ENCODE measurements around the gene WIZ. TPM values are rescaled to one million over a fixed set of nuclear protein-coding genes. Genes with fewer than 3 reads are reported as not detected.

WIZ gene
- total and polyA plus RNA-seq, 4 donors: 14.5 to 42.6 (median 23.3) TPM

GRCh38 chr19:15379999-15380647 lies 69.6 kb downstream of the WIZ start:
- TF ChIP-seq CTCF (IDR thresholded peaks at IDR 0.05; ENCODE audit: control extremely low read depth, extremely low read depth): no peak
- H3K9me3 ChIP-seq (ENCODE audit: control insufficient read depth in 4 of 4, insufficient read depth in 3 of 4, low read length in 3 of 4): no peaks in the 10 kb centered on the region
- 2 to 3% methylated on average over 37 to 56 of the region's 56 CpGs for WGBS, 2 donors

DNA sequence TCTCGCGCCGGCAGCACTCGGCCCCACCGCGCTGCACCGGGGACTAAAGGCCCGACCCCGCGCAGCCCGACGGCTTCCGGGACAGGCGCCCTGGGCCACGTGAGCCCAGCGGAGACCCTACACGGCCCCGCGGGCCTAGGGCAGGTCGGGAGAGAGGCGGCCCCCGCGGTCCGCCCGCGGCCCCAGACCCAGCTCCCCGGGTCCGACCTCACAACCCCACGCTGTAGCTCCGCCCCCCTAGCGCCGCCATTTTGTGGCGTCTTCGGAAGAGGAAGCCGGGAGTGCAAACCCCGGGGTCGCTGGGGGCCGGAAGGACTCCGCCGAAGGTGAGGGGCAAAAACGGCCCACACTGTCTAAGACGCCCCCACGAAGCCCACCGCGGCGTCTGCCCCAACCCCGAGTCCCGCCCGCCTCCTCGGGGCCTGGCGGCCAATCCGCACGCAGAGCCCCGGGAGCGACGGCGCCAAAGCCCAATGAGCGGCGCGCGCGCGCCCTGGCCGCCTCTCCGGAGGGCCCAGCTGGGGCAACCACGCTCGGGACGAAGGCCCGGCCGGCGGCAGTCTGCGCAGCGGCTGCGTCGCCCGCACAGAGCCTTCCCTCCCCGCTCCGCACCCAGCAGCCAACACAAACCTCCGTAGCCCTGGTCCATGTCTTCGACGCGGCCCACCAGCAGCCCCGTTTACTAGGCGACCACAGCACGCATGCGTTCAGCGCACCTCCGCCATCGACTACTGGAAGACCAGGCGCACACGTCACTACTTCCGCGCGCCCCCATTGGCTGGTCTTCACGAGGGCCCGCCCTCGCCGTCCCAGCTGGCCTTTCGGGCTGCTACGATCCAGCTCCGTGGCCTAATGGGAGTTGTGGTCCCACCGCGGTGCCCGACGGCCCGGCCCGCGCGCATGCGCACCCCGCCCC lies 70.4 kb downstream of the WIZ start, which contains the start of gene AKAP8:
TSS of gene AKAP8 (minus strand) at position 705 of the 916 bp plus-strand sequence. CDS start at position 649, 56 bp downstream.
- peaks cover 0 to 22% (median 17%) of the 10 kb centered on the region in 5 donors for H3K4me1 ChIP-seq (ENCODE audit: control insufficient read depth in 5 of 5, insufficient read depth in 5 of 5, low read length in 5 of 5)
- 0% methylated on average over 90 to 111 of the region's 111 CpGs for WGBS, 2 donors
- no peaks in the 10 kb centered on the region for H3K27me3 ChIP-seq (ENCODE audit: control insufficient read depth in 3 of 3, insufficient read depth in 3 of 3, low read length in 2 of 3)
- peak within 1 kb of the TSS; percentile 80 for H3K4me3 ChIP-seq
- DNase-seq (peak; percentile 99), ATAC-seq (ENCODE audit: insufficient read depth, low FRiP score) (peak; percentile 95)
- H3K27ac ChIP-seq (ENCODE audit: low read depth in 1 of 2, low read length in 1 of 2): peak within 1 kb of the TSS; percentile 97 to 99
- H3K9me3 ChIP-seq (ENCODE audit: control insufficient read depth in 4 of 4, insufficient read depth in 3 of 4, low read length in 3 of 4): no peaks in the 10 kb centered on the region
- no peak for TF ChIP-seq CTCF (IDR thresholded peaks at IDR 0.05; ENCODE audit: control extremely low read depth, extremely low read depth)
- peak within 1 kb of the TSS; percentile 69 for H3K9ac ChIP-seq (ENCODE audit: insufficient read depth in 1 of 2, low read length in 2 of 2)
- peaks cover 0 to 5% (median 1%) of the 10 kb centered on the region in 4 donors for H3K36me3 ChIP-seq (ENCODE audit: control insufficient read depth in 4 of 4, insufficient read depth in 4 of 4, low read length in 4 of 4)

More at GRCh38 chr19:15379999-15380647, 69.6 kb downstream of the WIZ start:
- Histone ChIP-seq H3K4me3 (peak overlapping the region; percentile 74), H3K27me3 (ENCODE audit: control insufficient read depth in 3 of 3, insufficient read depth in 3 of 3, low read length in 2 of 3) (no peaks in the 10 kb centered on the region), H3K36me3 (ENCODE audit: control insufficient read depth in 4 of 4, insufficient read depth in 4 of 4, low read length in 4 of 4) (peaks cover 0 to 3% (median under 1%) of the 10 kb centered on the region in 4 donors), H3K4me1 (ENCODE audit: control insufficient read depth in 5 of 5, insufficient read depth in 5 of 5, low read length in 5 of 5) (peaks cover 0 to 19% (median 10%) of the 10 kb centered on the region in 5 donors), H3K9ac (ENCODE audit: insufficient read depth in 1 of 2, low read length in 2 of 2) (no peak overlapping the region), H3K27ac (ENCODE audit: low read depth in 1 of 2, low read length in 1 of 2) (peak overlapping the region; percentile 80 to 90)
- peak in 2 of 3 donors; percentile 50 to 57 for DNase-seq
- no peak for ATAC-seq (ENCODE audit: insufficient read depth, low FRiP score)

- Histone ChIP-seq H3K4me3 (peak overlapping the region; percentile 80), H3K36me3 (ENCODE audit: control insufficient read depth in 4 of 4, insufficient read depth in 4 of 4, low read length in 4 of 4) (peaks cover 0 to 12% (median 1%) of the 10 kb centered on the region in 4 donors), H3K9me3 (ENCODE audit: control insufficient read depth in 4 of 4, insufficient read depth in 3 of 4, low read length in 3 of 4) (no peaks in the 10 kb centered on the region), H3K27ac (ENCODE audit: low read depth in 1 of 2, low read length in 1 of 2) (peak overlapping the region; percentile 97 to 99), H3K4me1 (ENCODE audit: control insufficient read depth in 5 of 5, insufficient read depth in 5 of 5, low read length in 5 of 5) (peaks cover 0 to 24% (median 17%) of the 10 kb centered on the region in 5 donors), H3K9ac (ENCODE audit: insufficient read depth in 1 of 2, low read length in 2 of 2) (peak overlapping the region; percentile 69), H3K27me3 (ENCODE audit: control insufficient read depth in 3 of 3, insufficient read depth in 3 of 3, low read length in 2 of 3) (no peaks in the 10 kb centered on the region)
- peak; percentile 49 to 58 (median 50) for DNase-seq
- TF ChIP-seq CTCF (IDR thresholded peaks at IDR 0.05; ENCODE audit: control extremely low read depth, extremely low read depth): no peak
- no peak for ATAC-seq (ENCODE audit: insufficient read depth, low FRiP score)
- WGBS, 2 donors: 0% methylated on average over 22 of the region's 22 CpGs
Observed at GRCh38 chr19:15378534-15379082, 71.1 kb downstream of the WIZ start.
